Prostate gland (tissue), 2 donors: ENCODE results near the gene KCNG1.

Source experiments
- CTCF ChIP-seq, 4 experiments: fragments of 200-600 bp in 2 of 4; fragments of 450-650 bp in 2 of 4; sonication (generic) in 2 of 4; IDR thresholded peaks; 1 replicate in 3 of 4; 2 replicates in 1 of 4; pipeline ENCODE4 v1.5.1; 2016 to 2019; ENCODE audit warnings: antibody characterized with exemption in 4 of 4, mild to moderate bottlenecking in 2 of 4, moderate library complexity in 2 of 4
- POLR2AphosphoS5 ChIP-seq: sonication (generic); formaldehyde crosslinking; IDR thresholded peaks from one replicate; pipeline ENCODE4 v1.6.1; 2017; ENCODE audit warnings: antibody characterized with exemption

GRCh38 chr20:51028616-51029212, 5.8 kb upstream of the KCNG1 start:
- TF ChIP-seq POLR2AphosphoS5 (no peak), CTCF (IDR thresholded peaks at IDR 0.05) (no peak)
